Activated effector memory CD4-positive, alpha-beta T cell treated with Interleukin-2 at 50 U/mL for 16 hours (primary cell): Measurements from ENCODE around the gene SUZ12.
"Not testable (repeated sequence)": the region's sequence is repeated elsewhere in the genome, so short reads cannot be mapped to it uniquely, and the experiment has no call there.

Source experiments
- DNase-seq: peaks from one replicate; pipeline ENCODE4 v3.0.0-alpha.2; 2020

SUZ12 gene

DNA sequence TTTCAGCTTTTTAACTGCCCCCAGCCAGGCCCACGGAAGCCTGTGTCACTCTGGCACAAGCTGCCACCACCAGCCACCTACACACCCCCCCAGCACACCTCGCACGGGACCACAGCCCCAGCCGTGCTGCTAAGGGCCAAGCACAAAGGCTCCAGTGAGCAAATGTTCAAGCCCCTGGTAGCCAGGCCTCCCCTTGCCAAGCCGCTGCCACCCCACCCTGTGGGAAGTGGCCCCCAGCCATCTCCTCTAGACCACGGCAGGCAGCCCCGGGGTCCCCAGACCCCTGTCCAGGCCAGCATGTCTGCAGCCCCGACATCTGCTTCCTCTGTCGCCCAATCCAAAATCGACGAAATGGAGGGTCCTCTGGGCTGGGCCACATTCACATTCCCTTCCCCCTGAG is 105.5 kb downstream of the SUZ12 start:
- not testable (repeated sequence) for DNase-seq

DNA sequence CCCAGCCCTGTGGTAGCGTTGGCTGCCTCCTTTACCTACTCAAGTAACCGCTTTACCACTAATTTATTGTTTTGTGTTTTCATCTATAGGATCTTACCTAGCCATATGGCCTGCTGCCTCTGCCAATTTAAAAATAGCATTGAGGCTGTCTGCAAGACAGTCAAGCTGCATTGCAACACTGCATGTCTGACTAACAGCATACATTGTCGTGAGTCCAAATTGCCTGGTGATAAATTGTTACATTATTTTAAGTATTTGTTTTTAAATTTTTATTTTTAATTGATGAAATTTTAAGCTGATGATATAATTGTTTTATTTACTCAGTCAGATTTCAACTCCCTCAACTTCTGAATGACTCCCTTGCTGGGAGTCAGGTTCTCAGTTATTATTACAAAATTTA is 108.8 kb downstream of the SUZ12 start:
- not testable (repeated sequence) for DNase-seq

DNA sequence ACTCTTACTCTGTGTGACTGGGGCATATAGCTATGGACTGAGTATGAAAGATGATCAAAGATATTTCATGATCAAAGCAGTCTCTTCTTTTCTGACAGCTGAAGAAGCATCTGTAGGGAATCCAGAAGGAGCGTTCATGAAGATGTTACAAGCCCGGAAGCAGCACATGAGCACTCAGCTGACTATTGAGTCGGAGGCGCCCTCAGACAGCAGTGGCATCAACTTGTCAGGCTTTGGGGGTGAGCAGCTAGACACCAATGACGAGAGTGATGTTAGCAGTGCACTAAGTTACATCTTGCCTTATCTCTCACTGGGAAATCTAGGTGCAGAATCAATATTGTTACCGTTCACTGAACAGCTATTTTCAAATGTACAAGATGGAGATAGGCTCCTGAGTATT is 110.9 kb downstream of the SUZ12 start:
- not testable (repeated sequence) for DNase-seq
